ENCODE data around the gene TANGO2.

Gene TANGO2

DNA sequence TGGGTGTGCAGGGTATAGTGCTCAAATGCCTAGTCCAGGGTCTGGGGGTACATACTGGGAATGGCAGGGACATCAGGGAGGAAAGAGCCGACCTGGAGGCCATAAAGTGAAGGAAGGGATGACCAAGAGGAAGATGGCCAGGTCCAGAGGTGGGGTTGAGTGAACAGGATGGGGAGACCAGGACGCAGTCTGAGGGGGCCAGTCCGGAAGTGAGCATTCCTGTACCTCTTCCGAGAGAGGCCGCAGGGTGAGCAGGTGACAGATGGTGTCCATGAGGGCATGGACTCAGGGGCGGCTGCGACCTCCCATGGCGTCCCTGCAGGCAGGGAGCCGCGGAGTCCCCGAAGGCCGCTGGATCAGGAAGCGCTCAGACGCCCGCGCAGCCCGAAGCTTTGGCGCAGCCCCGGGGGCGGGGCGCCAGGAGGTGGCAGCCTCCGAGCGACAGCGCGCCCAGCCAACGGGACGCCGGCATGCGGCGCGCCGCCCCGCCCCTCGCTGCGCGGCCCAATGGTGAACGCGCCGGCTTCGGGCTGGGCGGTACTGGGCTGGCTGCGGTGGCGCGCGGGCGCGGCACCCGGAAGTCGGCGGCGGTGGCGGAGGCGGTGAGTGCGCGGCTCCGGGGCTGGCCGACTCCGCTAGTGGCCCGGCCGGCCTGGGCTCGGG is at the start of gene TANGO2:
Gene TANGO2, plus strand, starts transcription at position 578 of the 663 bp plus-strand sequence. CDS start 15,689 bp downstream, outside the sequence.
- DNase-seq = peak; percentile 84

- no peak for DNase-seq
Observed at GRCh38 chr22:19971276-19972124, 49.4 kb upstream of the TANGO2 start.

GRCh38 chr22:19972251-19972650 is 48.7 kb upstream of the TANGO2 start:
- DNase-seq = no peak

GRCh38 chr22:19972652-19973550 is 48.0 kb upstream of the TANGO2 start:
- no peak for DNase-seq

GRCh38 chr22:19973551-19974267 is 47.2 kb upstream of the TANGO2 start:
- no peak for DNase-seq

GRCh38 chr22:19974268-19974861 is 46.5 kb upstream of the TANGO2 start:
- peak; percentile 48 for DNase-seq

- no peak for DNase-seq
Observed at GRCh38 chr22:19974935-19975706, 45.8 kb upstream of the TANGO2 start.

DNA sequence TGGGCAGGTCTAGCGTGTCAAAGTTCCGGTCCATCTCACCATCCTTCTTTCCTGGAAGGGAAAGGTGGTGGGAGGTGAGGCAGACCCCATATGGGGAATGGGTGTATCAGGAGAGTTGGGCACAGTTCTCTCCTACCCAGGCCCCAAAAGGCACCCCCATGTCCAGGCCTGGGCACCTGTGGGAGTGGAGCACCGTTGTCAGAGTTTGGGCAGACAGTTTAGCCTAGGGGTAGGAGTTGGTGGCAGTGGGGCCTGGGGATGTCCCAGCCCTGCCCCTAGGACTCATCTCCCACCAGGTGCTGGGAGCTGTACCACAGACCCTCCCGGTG is 45.2 kb upstream of the TANGO2 start:
- no peak for DNase-seq

- no peak for DNase-seq
Observed at GRCh38 chr22:19976671-19977070, 44.2 kb upstream of the TANGO2 start.

- DNase-seq = no peak
Observed at GRCh38 chr22:19977296-19978243, 43.3 kb upstream of the TANGO2 start.

DNA sequence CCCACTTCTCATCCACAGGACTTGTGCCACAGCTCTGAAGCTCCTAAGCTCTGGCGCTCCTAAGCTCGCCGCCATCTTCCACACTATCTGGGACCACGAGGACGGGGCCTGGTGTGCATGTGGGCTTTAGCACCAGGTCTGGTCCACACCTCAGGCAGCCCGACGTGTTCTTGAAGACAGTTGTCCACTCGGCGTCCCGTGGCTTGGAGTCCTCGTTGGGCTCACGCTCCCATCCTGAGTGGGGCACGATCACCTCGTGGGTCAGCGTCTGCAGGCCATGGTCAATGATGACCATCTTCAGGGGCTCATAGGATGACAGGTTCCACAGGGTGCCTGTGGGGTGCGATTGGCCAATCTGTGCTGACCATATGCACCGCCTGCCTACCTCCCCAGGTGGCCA is 42.2 kb upstream of the TANGO2 start:
- DNase-seq = no peak

DNA sequence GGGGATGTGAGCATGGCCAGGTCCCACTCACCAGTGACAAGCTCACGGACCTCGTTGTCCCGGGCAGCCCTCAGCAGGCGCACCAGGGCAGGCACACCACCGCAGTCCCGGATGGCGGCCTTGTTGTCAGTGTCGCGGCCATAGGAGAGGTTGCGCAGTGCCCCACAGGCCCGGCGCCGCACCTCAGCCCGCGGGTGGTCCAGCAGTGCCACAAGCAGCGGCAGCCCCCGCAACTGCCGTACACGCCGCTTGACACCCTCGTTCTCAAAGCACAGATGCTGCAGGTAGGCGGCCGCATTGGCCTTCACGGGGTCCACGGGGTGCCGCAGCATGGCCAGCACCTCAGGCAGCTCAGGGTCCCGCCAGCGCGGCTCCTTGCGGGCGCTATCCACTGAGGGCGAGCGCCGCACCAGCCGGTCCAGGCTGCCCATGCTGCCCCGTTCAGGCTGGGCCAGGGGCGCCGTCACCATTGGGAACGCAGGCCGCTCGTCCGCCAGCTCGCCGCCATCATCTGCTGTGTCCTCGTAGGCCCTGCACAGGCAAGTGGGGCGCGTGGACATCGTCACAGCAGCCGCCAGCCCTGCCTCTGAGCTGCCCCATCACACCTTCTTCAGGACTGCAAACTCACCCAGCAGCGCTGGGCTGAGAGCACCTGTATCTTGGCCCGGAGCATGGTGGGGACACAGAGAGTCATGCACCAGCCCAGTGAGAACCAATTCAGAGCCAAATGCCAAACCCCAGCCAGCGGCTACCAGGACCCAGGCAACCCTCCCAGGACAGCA is 41.0 kb upstream of the TANGO2 start:
- no peak for DNase-seq

- no peak for DNase-seq
Observed at GRCh38 chr22:19980766-19981165, 40.1 kb upstream of the TANGO2 start.

GRCh38 chr22:19981171-19981960 is 39.5 kb upstream of the TANGO2 start:
- no peak for DNase-seq

- no peak for DNase-seq
Observed at GRCh38 chr22:19981961-19982920, 38.7 kb upstream of the TANGO2 start.

DNA sequence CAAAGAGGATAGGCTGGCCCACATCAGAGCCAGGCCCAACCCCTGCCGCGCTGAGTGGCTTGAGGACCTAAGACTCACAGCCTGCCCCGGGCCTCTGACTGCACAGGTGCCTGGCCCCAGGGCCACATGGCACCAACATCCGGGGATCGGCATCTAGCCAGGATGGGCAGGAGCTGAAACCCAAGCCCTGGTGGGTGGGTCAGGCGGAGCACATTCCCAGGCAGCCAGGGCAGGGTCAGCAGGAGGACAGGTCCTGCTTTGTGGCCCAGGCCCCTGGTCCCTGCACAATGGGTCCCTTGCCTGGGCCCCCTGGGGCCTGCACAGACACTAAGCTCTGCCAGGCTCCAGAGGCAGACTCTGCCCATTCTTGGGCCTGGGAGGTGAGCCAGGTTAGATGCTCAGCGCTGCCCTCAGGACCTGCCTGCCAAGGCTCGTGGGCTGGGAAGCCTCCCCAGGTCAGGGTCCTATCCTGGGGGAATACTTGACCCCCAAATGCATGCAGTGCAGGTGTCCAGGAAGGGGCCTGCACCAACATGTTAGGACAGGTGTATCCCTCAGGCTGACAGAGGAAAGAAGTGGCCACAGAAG is 37.8 kb upstream of the TANGO2 start:
- no peak for DNase-seq

- no peak for DNase-seq
Observed at GRCh38 chr22:19983741-19984140, 37.2 kb upstream of the TANGO2 start.

All from MV-4-11 (cell line).